Activated T-helper 1 cell treated with Interleukin-2 at 50 U/mL for 16 hours (primary cell): ENCODE measurements around the gene RNASE8.
"Not testable (repeated sequence)": the region's sequence is repeated elsewhere in the genome, so short reads cannot be mapped to it uniquely, and the experiment has no call there.

Experiments
- DNase-seq: peaks from one replicate; pipeline ENCODE4 v3.0.0-alpha.2; 2020; ENCODE audit warnings: low read depth

RNASE8 gene

DNA sequence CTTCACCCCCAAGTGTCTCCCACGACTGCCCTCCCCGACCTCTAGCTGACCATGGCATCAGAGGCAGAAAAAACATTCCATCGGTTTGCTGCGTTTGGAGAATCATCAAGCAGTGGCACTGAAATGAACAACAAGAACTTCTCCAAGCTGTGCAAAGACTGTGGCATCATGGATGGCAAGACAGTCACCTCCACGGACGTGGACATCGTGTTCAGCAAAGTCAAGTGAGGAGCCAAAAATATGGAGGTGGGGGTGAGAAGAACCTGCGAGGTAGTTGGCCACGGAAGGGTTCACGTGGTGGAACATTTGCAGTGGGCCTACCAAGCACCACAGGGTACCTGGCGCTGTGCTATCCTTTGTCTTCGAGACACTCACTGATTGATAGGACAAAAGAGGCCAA, 27.1 kb upstream of the RNASE8 start:
- DNase-seq = no peak

DNA sequence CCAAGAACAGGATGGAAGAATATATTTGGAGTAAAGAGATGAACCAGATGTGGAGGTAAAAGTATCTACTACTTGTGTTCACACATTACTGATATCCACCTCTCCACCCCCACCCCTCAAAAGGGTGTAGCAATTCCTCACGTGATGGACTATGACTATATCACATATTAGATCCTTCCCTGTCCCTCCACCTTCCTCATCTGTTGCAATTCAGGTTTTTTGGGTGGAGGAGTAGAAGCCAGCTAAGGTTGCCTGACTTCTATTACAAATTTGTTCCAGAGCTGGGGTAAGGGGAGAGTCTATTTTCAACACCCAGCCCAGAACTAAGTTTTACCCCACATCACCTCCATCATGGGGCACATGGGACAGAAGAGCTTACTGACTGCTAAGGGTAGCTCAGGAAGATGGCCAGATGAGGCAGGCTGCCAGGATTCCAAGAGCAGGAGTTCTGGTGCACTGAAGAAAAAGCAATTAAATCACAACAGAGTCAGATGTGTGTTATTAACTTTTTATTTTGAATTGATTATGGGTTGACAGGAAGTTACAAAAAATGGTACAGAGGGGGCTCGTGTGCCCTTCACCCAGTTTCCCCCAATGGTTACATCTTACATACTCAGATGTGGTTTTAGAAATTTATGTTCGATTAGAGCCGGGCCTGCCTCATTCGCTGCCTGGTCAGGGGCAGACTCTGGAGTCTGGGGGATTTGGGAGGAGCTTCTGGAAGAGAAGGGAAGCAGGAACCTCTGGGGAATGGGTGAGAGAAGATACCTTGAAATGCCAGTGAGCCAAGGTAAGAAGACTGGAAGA, 25.1 kb upstream of the RNASE8 start:
- no peak for DNase-seq

DNA sequence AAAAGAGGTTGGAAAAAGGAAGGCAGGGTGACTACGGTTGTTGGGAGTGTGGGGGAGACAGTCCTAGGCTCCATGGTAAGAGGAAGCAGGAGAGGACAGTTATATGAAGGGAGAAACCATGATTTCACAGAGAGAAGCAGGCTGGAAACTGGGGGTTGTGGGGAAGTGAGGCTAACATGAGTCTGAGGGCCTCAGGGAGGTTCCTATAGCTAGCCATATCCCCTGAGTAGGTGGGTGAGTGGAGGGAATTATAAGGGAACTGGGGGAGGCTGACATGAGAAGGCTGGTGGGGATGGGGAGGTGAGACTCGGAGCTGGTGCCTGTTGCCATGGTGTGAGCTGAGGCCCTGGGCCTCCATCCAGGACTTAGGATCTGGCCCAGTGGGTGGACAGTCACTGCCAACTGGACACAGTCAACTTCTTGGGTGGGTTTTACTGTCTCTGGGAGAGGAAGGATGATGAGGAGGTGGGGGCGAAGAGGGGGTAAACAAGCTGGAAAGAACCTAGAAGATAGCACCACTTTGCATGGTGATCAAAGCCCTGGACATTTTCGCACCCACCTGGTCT, 24.4 kb upstream of the RNASE8 start:
- no peak for DNase-seq

DNA sequence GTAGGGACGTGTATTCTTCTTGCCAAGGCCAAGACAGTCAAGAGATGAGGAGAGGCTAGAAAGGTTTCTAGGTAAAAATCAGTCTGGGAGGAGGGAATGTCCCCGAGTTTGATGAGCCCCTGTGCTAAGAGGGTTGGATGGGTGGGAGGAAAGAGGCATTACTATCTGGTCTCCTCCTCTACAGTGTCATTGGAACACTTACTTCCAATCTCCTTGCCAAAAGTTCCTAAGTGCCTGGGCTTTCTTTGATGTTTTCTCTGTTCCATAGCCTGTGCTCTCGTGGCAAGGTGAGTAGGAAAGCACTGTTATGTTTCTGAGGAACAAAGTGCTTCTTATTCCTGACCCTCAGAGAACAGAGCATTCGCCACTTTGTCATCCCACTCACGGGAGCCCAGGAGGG, 22.9 kb upstream of the RNASE8 start, which contains the start of gene RNASE13:
Gene RNASE13, minus strand, starts transcription at position 101 of the 400 bp plus-strand sequence. CDS start 519 bp downstream, outside the sequence.
- DNase-seq = no peak

DNA sequence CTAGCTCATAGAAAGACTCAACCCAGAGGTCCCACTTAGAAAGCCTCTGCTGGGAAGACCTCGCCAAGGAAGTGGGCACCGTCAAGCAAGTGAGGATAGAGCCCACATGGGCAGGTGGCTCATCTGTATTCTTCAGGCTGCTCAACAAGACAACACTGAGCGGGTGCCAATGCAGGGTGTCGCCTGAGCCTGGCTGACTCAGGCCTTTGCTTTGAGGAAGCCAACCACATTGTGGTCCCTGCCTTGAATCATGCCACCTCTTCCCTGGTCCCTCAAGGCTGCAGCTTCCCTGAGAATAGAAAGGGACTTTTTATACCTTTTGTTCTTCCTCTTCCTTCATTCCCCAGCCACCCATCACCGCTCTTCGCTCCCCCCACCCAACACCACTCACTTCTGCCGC, 20.9 kb upstream of the RNASE8 start:
- no peak for DNase-seq

DNA sequence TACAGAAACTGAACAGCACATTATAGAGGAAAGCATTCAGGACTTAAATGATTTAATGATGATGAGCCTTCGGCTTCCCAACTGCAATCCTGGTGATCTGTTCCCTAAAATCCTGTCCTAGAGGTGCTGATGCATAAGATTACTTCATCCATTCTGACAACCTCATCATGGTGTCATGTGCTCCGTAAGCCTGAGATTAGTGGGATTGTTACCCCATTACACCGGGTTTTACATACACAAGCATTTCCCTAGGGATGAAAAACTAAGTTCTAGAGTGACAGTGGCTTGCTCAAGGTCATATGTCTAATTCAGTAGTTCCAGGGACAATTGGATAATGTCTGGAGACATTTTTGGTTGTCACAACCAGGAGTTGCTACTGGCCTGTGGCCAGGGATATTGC, 20.5 kb upstream of the RNASE8 start:
- DNase-seq = no peak

DNA sequence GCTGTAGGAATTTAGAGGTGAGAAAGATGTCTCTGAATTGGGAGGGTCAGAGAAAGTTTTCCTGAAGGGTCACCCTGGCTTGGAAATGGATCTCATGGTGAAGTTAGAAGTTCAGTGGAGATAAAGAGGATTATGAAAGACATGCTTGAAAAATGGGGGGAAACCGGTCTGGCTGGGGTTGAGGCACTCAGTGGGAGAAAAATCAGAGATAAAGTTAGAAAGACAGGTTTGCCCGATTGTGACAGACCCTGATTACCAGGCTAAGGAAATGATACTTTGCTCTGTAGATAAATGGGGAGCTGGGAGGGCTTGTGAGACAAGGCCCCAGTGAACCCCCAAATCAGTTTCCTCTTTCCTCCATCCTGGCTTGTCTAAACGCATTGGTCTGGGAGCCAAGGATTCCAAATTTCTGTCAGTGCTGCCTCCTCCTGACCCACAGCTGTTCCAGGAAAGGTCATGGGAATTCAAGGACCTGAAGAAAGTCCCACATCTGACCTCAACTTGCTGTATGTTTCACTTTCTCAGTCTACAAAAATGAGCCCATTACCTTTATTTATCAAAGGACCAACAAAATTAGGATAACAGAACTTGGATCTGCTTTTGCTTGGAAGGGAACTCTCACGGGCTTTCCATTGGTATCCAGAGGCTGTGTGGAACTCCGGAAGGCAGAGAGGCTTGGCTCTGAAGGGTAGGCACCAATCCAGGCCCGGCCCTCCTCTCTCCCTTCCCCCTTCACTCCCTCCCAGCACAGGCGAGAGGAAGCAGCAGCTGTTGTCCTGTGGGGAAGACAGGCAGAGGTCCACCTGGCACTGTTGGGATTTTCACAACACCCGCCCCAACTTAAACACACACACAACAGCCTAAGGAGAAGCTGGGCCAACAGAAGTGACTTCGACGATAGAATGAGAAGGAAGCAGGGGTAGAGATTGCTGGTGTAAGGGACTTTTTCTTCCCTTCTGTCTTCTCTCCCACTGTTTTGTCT, 18.9 kb upstream of the RNASE8 start:
- DNase-seq = no peak

DNA sequence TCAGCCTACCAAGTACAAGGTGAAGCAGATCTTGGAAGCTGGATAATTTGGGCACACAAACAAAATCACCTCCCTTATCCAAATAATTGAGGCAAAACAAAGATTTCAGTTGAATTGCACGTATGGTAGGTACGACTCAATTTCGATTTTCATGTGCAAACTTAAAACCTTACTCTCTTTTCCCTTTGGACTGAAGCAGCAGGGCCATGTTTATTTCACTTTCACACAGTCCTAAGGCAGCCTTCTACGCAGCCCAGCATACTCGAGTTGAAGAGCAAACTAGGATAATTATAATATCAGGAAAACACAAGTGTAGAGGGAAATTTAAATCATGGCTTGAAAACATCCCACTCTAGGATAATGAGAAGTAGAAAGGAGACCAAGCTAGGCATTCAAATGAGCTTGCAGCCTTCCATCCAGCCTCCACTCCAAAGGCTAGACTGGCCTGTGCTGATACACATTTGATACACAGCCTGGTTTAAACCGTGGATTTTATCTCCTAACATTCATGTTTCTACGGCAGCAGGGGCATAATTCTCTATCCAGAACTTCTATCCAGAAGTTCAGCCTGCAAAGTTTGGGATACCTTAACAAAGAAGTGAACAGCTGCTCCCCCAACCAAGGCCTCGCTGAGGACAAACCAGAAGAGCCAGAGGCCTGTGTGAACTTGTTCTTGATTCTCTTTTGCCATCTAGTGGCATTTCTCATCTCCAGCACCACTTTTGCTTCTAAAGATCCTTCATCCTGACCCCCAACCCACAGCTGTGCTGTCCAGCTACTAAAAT, 17.8 kb upstream of the RNASE8 start:
- no peak for DNase-seq

DNA sequence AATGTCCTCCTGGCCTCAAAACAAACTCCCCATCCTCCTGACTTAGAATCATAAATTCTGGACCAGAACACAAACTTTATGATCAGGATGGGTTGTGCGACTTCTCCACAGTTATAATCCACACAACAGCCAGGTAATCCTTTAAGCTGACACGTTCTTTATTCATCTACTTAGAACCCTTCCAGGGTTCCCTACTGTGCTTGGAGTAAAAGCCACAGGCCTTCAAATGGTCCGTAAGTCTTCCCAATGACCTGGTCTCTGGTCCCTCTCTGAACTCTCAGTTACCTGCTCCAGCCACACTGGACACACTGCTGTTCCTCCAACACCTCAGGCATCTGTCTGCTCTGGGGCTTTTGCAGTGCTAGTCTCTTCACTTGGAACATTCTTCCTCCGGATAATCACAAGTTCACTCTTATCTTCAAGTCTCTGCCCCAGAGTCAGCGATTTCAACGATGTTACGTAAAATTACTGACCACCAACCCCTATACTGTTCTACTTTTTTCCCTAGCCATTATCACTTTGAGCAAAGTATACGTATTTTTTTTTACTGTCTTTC, 17.2 kb upstream of the RNASE8 start:
- DNase-seq = no peak

DNA sequence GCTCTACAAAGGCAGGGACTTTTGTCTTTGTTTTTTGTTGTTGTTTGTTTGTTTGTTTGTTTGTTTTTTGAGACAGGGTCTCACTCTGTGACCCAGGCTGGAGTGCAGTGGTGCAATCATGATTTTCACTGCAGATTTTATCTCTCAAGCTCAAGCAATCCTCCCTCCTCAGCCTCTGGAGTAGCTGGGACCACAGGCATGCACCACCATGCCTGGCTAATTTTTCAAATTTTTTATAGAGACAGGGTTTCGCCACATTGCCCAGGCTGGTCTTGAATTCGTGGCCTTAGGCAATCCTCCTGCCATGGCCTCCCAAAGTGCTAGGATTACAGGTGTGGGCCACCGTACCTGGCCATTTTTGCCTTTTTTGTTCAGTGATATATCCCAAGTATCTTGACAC, 16.7 kb upstream of the RNASE8 start:
- not testable (repeated sequence) for DNase-seq

DNA sequence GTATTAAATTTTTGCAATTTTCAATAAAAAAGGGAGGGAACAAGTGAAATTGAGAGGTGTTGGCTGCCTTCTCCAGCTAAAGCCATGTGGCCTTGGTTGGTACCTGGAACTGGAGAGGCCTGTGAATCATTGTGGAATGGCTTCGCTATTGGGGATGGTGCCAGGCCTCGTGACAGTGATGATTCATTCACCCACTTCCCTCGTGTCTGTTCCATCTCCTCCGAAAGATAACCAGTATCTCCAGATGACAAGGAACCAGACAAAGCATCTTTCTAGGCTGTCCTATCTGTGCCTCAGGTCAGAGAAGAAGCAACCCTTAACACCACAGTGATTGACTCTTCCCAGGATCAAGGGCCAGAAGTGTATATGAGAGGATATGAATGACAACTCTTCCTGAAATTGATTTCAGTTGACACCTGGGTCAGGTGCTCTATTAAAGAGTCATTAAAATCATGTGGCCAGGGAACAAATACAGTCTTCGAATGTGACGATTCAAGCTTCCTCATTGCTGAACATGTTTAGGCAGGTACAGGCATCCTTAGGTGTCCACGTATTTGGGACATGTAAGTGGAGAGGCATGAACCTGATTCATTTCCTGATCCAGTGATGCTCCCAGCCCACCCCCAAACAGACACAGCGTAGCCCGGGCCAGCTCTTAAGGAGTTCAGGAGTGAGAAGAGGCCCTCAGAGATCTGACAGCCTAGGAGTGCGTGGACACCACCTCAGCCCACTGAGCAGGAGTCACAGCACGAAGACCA, 15.8 kb upstream of the RNASE8 start, which contains the start of gene RNASE7:
Gene RNASE7, plus strand, starts transcription at position 687 of the 758 bp plus-strand sequence. CDS start 631 bp downstream, outside the sequence.
- DNase-seq = no peak

DNA sequence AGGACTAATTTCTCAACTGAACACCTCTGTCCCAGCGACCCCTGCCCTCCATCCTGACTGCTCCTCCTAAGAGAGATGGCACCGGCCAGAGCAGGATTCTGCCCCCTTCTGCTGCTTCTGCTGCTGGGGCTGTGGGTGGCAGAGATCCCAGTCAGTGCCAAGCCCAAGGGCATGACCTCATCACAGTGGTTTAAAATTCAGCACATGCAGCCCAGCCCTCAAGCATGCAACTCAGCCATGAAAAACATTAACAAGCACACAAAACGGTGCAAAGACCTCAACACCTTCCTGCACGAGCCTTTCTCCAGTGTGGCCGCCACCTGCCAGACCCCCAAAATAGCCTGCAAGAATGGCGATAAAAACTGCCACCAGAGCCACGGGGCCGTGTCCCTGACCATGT, 14.7 kb upstream of the RNASE8 start:
- no peak for DNase-seq

DNA sequence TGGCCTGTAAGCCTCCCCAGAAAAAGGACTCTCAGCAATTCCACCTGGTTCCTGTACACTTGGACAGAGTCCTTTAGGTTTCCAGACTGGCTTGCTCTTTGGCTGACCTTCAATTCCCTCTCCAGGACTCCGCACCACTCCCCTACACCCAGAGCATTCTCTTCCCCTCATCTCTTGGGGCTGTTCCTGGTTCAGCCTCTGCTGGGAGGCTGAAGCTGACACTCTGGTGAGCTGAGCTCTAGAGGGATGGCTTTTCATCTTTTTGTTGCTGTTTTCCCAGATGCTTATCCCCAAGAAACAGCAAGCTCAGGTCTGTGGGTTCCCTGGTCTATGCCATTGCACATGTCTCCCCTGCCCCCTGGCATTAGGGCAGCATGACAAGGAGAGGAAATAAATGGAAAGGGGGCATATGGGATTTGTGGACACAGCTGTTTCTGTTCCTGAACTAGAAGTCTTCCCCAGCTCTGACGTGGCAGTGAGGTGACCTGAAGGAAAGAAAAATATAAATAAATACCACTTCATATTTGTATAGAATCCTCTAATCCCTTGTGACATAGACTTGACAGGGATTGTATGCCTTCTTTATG, 14.1 kb upstream of the RNASE8 start:
- DNase-seq = no peak

DNA sequence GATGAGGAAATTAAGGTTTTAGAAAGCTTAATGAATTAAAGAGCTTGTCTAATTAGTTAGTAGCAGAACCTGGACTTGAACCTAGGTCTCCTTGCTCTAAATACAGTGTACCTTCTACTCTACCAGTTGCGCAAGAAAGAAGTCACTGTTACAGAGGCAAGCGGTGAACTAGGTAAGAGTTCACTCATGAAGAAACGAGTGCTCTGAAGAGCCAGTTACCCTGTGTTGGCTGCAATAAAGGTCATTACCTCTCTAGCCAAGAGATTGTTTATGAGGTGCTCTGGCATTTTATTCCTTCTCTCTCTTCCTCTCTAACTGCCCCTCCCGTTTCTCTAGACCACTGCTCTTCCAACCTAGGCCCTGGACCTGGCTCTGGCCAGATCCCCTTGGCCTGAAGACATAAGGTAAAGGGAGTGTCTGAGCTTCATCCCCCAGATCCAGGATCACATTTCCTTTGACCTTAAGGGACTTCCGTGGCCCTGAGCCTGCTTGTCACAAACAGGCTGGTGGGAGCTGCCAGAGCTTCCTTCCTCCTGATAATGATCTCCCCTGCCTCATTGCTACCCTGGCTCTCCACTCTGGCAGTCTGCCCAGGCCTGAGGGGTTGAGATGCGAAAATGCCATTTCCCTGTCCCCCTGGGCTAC, 13.5 kb upstream of the RNASE8 start:
- no peak for DNase-seq

DNA sequence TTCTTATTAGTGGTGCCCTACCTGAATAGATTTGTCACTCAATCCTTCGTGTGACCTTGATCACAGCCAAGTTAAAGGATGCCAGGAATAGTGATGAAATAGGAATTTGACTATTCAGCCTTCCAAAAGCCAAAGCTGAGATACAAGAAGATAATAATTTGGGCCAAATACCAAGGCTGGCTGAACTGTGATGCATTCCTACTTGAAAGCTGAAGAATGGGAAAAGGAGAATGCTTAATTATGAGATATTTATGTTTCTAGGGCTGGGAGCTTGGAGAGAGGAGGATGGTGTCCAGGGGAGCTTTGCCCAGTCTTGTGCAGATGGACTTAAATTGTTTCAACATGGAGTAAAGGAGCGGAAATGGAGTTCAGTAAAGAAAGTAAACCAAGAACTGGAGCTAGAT, 10.2 kb upstream of the RNASE8 start:
- no peak for DNase-seq

DNA sequence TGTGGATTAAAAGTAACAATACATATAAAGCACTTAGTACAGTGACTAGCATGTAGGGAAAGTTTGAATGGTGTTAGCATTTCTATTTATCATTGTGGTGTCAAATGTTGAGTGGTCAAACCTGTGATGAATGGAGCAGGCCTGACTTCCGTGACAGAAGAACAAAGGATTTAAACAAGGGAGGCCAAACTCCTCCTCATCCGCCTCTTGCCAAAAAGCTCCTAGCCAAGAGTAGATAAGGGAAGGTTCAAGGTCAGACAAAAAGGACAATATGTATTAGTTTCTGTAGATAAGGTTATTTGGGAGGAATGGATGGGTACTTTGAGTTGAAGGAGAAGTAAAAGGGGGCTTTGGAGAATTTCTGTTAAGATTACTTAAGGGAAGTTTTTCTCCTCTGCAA, 9.0 kb upstream of the RNASE8 start:
- DNase-seq = no peak

DNA sequence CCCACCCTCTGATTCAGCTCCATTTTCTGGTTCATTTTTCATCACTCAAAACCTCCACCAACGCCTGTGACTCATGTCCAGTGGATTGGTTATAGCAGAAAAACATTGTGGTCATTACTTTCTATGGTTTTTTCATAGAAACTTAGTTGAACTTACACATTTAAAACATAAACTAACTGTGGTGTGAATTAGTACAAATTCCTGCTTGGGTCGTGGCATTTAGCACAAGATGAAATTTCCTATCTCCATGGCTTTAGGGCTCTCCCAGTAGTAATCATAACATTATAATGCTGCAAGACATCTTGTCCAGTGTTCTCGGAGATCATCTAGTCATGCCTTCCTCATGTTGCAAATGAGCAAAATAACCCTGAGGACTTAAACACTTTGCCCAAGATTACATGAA, 8.3 kb upstream of the RNASE8 start:
- DNase-seq = no peak

DNA sequence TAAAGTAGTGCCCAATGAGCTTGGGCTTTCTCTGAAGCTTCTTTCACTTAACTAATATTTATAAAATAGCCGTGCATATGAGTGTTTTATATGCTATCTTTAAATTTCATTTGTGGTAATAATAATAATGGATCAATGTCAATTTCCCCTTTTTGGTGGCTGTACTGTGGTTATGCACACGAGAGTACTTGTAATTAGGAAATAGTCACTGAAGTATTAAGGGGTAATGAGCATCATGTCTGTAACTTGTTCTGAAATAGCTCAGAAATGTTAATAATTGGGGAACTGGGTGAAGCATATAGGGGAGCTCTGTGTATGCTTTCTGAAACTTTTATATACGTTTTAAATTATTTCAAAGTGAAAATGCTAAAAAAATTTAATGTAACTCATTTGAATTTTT, 7.0 kb upstream of the RNASE8 start:
- DNase-seq = no peak
